Right ventricle myocardium superior (tissue), 1 donor: ENCODE results near the gene KRTAP4-4. TPM values are rescaled to one million over a fixed set of nuclear protein-coding genes. Genes with fewer than 3 reads are reported as not detected.
"Not testable (repeated sequence)": the region's sequence is repeated elsewhere in the genome, so short reads cannot be mapped to it uniquely, and the experiment has no call there.

Source experiments
- ATAC-seq: fragments of 200-7000 bp; cut with Tn5 transposase; one replicate; pipeline ENCODE4 v1.9.1; 2020; ENCODE audit warnings: mild to moderate bottlenecking; ENCODE audit not compliant: poor library complexity
- DNase-seq: peaks from one replicate; pipeline ENCODE4 v3.0.0-alpha.2; 2020
- intact Hi-C: fragments of 100-400 bp; cut with DNase I; formaldehyde crosslinking; loops from one replicate; pipeline ENCODE4 v1.11.2; 2022
- total RNA-seq: library from RNA; stranded (reverse); fragmentation: NEBNext Ultra II Directional; extraction: Animal tissue kit (Norgen Biotek cat#: 25700); gene quantifications from one replicate; pipeline ENCODE4 v1.2.1, GENCODE V29; 2021
- donor health status: DM: no; HTN: yes; CAD: no; lungs with severe emphysema.

KRTAP4-4 gene
- total RNA-seq, 1 donor from 2014 or later: not detected

GRCh38 chr17:41119696-41120690, 40.6 kb downstream of the KRTAP4-4 start:
- intact Hi-C loops, DNase-seq, ATAC-seq: not testable (repeated sequence)

- intact Hi-C loops: no loop called here
- DNase-seq (no peak), ATAC-seq (no peak)
Measured at GRCh38 chr17:41118721-41119120, 41.8 kb downstream of the KRTAP4-4 start.

- ATAC-seq, DNase-seq, intact Hi-C loops: not testable (repeated sequence)
Measured at GRCh38 chr17:41117846-41118386, 42.6 kb downstream of the KRTAP4-4 start, which contains the start of gene KRTAP4-11. TSS of gene KRTAP4-11 (minus strand) at chr17:41118373. CDS start at chr17:41118315, 58 bp downstream.

GRCh38 chr17:41116297-41116696, 44.3 kb downstream of the KRTAP4-4 start:
- ATAC-seq: no peak
- DNase-seq: no peak
- intact Hi-C loops: no loop called here

GRCh38 chr17:41111151-41111885, 49.2 kb downstream of the KRTAP4-4 start:
- no peak for DNase-seq
- ATAC-seq: no peak
- intact Hi-C loops: no loop called here

Other genes with a start within 250 kb of the KRTAP4-4 start
- not detected for gene KRT23, start 223.1 kb downstream of the KRTAP4-4 start, total RNA-seq
- gene KRT39, start 193.8 kb downstream of the KRTAP4-4 start, total RNA-seq: not detected
- gene KRT40, start 176.4 kb downstream of the KRTAP4-4 start, total RNA-seq: not detected
- gene KRTAP3-3, start 166.6 kb downstream of the KRTAP4-4 start, total RNA-seq: not detected
- not detected for gene KRTAP3-2, start 160.8 kb downstream of the KRTAP4-4 start, total RNA-seq
- gene KRTAP3-1, start 151.6 kb downstream of the KRTAP4-4 start, total RNA-seq: not detected
- not detected for gene KRTAP1-5, start 133.5 kb downstream of the KRTAP4-4 start, total RNA-seq
- gene KRTAP1-4, start 130.6 kb downstream of the KRTAP4-4 start, total RNA-seq: not detected
- not detected for gene KRTAP1-3, start 125.9 kb downstream of the KRTAP4-4 start, total RNA-seq
- gene KRTAP1-1, start 119.3 kb downstream of the KRTAP4-4 start, total RNA-seq: not detected
- gene KRTAP2-1, start 113.4 kb downstream of the KRTAP4-4 start, total RNA-seq: not detected
- gene KRTAP2-2, start 105.5 kb downstream of the KRTAP4-4 start, total RNA-seq: not detected
- not detected for gene KRTAP2-3, start 100.6 kb downstream of the KRTAP4-4 start, total RNA-seq
- gene KRTAP2-4, start 94.9 kb downstream of the KRTAP4-4 start, total RNA-seq: not detected
- gene KRTAP4-7, start 76.6 kb downstream of the KRTAP4-4 start, total RNA-seq: not detected
- gene KRTAP4-8, start 62.6 kb downstream of the KRTAP4-4 start, total RNA-seq: not detected
- not detected for gene KRTAP4-16, start 58.5 kb downstream of the KRTAP4-4 start, total RNA-seq
- gene KRTAP4-9, start 55.4 kb downstream of the KRTAP4-4 start, total RNA-seq: not detected
- not detected for gene KRTAP4-11, start 42.4 kb downstream of the KRTAP4-4 start, total RNA-seq
- gene KRTAP4-12, start 36.6 kb downstream of the KRTAP4-4 start, total RNA-seq: not detected
- not detected for gene KRTAP4-6, start 20.2 kb downstream of the KRTAP4-4 start, total RNA-seq
- gene KRTAP4-5, start 10.9 kb downstream of the KRTAP4-4 start, total RNA-seq: not detected
- gene KRTAP4-3, start 7.5 kb upstream of the KRTAP4-4 start, total RNA-seq: not detected
- not detected for gene KRTAP4-2, start 17.5 kb upstream of the KRTAP4-4 start, total RNA-seq
- not detected for gene KRTAP4-1, start 24.2 kb upstream of the KRTAP4-4 start, total RNA-seq
- not detected for gene KRTAP9-1, start 29.1 kb upstream of the KRTAP4-4 start, total RNA-seq
- gene KRTAP9-2, start 65.9 kb upstream of the KRTAP4-4 start, total RNA-seq: not detected
- not detected for gene KRTAP9-3, start 71.7 kb upstream of the KRTAP4-4 start, total RNA-seq
- not detected for gene KRTAP9-8, start 77.3 kb upstream of the KRTAP4-4 start, total RNA-seq
- not detected for gene KRTAP9-4, start 88.9 kb upstream of the KRTAP4-4 start, total RNA-seq
- not detected for gene KRTAP9-9, start 94.6 kb upstream of the KRTAP4-4 start, total RNA-seq
- not detected for gene KRTAP9-6, start 104.6 kb upstream of the KRTAP4-4 start, total RNA-seq
- gene KRTAP9-7, start 115.0 kb upstream of the KRTAP4-4 start, total RNA-seq: not detected
- gene KRTAP29-1, start 142.1 kb upstream of the KRTAP4-4 start, total RNA-seq: not detected
- gene KRTAP16-1, start 148.6 kb upstream of the KRTAP4-4 start, total RNA-seq: not detected
- gene KRTAP17-1, start 155.0 kb upstream of the KRTAP4-4 start, total RNA-seq: not detected
- not detected for gene KRT33A, start 190.1 kb upstream of the KRTAP4-4 start, total RNA-seq
- not detected for gene KRT33B, start 209.1 kb upstream of the KRTAP4-4 start, total RNA-seq
- not detected for gene KRT34, start 221.6 kb upstream of the KRTAP4-4 start, total RNA-seq
- gene KRT31, start 236.9 kb upstream of the KRTAP4-4 start, total RNA-seq: not detected